ENCODE data around the gene HES1.

GRCh38 chr3:194124193-194124592 lies 11.8 kb upstream of the HES1 start:
- TF ChIP-seq KDM1A (IDR thresholded peaks at IDR 0.05) (no peak), ZZZ3 (IDR thresholded peaks at IDR 0.05) (no peak), GATAD2B (IDR thresholded peaks at IDR 0.05; ENCODE audit: borderline replicate concordance) (no peak), HINFP (tag; conservative IDR thresholded peaks at IDR 0.05; ENCODE audit: low read depth) (no peak), GTF3C2 (IDR thresholded peaks at IDR 0.05; ENCODE audit: borderline replicate concordance, extremely low read depth, insufficient read length) (no peak), ZNF232 (CRISPR knock-in tag; IDR thresholded peaks at IDR 0.05) (no peak), ZNF354B (CRISPR knock-in tag; IDR thresholded peaks at IDR 0.05) (no peak), PKNOX1 (IDR thresholded peaks at IDR 0.05) (no peak)
